Measurements from ENCODE around the gene DMBX1.

The DMBX1 gene

GRCh38 chr1:46519209-46519608 is 29.6 kb downstream of the DMBX1 start:
- no peak for DNase-seq (ENCODE audit: low read depth, low spot score)
- no peak overlapping the region for H3K4me3 ChIP-seq (ENCODE audit: low read length)

DNA sequence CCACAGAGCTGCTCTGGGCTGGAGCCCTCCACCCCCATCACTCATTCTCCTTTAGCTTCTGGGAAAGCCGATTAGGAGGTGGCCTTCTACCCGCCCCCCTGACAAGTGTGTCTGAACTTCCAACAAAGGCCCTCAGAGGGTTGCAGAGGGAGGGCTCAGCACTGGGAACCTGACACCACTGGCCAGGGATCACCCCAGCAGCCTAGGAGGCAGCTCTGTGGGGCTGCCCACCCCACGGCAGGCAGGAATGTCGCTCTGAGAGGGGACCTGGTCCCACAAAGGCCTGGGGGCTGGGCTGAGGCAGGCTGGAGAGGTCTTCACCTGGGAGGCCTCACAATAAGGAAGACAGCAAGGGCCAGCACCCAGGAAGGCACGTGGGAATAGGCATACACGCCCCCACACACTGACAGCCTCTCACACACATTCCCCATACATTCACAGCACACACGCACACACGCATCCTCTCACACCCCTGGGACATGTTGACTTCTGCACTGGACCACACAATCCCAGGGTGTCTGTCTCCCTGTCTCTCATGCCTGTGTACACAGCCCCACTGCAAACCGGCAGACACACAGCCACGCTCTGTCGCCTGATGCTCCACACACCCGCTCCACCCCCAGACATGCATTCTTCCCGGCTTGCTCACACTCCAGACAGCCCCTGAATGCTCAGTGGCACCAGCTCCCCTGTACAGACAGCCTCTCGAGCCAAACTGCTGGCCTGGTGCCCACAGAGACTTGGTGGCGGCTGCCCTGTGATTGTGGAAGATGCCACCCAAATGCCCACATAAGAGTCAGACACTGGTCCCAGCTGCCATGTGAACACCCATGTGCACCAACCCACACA is 30.7 kb downstream of the DMBX1 start:
- H3K4me3 ChIP-seq (ENCODE audit: low read length), result no peak overlapping the region
- DNase-seq (ENCODE audit: low read depth, low spot score), result no peak

DNA sequence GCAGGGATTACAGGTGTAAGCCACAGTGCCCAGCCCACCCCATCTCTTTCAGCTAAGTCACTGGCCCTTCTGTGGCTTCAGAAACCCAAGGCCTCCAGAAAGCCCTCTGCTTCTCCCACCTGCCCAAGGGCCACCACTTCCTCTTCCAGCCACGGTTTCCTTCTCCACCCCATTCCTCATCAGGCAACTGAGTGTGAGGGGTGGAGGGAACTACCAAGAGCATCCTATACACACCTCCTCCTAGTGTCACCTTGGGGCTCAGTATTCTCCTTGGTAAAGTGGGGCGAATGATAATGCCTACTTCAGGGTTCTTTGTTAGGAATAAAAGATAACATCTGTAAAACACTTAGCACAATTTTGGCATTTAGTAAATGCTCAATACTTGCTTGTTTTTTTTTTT is 31.8 kb downstream of the DMBX1 start:
- H3K4me3 ChIP-seq (ENCODE audit: low read length), result no peak overlapping the region
- DNase-seq (ENCODE audit: low read depth, low spot score), result no peak

- DNase-seq (ENCODE audit: low read depth, low spot score), result no peak
- no peak overlapping the region for H3K4me3 ChIP-seq (ENCODE audit: low read length)
Observed at GRCh38 chr1:46522184-46522968, 32.7 kb downstream of the DMBX1 start.

GRCh38 chr1:46522969-46523320 is 33.3 kb downstream of the DMBX1 start:
- no peak for DNase-seq (ENCODE audit: low read depth, low spot score)
- H3K4me3 ChIP-seq (ENCODE audit: low read length), result no peak overlapping the region

DNA sequence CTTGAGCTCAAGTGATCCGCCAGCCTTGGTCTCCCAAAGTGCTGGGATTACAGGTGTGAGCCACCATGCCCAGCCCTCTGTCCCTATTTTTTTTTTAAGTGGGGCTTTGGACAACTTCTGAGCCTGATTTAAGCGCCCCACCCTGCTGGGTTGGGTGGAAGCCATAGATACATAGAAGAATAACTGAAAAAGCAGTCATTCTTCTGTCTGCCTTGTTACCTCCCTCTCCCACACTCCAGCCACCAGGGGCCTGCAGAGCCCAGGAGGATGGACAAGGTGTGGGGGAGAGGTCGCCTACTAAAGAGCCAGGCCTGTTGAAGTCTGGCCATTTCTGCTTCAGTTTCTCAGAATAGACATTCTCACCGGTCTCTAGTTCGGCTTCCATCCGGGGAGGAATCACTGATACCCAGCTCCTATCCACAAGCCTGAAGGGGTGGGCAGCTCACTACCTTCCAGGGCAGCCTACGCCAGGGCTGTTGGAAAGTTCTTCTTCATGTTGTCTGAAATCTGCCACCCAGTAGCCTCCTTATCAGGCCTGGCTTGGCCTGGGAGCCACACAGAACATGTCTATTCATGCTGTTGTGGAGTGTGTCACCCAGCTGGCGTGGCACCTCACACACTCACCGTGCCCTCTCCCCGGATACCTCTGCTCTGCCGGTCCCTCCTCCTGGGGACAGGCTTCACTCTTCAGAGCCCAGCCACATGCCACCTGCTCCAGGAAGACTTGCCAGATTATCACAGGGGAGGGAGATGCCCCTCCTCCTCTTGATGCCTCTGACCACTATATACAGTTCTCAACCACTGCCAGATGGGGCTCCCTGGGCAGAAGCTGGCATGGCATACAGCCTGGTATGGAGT is 34.1 kb downstream of the DMBX1 start:
- DNase-seq (ENCODE audit: low read depth, low spot score), result no peak
- H3K4me3 ChIP-seq (ENCODE audit: low read length), result no peak overlapping the region

DNA sequence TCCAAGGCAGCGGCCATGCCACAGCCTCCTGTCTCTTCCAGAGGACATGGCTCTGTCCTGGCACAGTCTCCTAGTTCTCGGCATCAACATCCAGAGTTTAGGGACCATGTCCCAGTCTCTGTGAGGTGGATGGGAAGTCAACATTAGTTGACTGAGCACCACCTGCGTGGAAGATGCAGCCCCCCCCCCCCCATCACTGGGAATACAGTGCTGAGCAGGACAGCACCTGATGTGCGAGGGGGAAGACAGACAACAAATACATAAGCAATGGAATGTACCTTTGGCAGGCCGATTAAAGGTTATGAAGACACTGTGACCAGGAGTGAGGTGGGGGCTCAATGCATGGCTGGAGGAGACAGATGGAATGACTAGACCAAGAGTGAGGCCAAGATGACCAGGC is 35.2 kb downstream of the DMBX1 start:
- no peak overlapping the region for H3K4me3 ChIP-seq (ENCODE audit: low read length)
- no peak for DNase-seq (ENCODE audit: low read depth, low spot score)

DNA sequence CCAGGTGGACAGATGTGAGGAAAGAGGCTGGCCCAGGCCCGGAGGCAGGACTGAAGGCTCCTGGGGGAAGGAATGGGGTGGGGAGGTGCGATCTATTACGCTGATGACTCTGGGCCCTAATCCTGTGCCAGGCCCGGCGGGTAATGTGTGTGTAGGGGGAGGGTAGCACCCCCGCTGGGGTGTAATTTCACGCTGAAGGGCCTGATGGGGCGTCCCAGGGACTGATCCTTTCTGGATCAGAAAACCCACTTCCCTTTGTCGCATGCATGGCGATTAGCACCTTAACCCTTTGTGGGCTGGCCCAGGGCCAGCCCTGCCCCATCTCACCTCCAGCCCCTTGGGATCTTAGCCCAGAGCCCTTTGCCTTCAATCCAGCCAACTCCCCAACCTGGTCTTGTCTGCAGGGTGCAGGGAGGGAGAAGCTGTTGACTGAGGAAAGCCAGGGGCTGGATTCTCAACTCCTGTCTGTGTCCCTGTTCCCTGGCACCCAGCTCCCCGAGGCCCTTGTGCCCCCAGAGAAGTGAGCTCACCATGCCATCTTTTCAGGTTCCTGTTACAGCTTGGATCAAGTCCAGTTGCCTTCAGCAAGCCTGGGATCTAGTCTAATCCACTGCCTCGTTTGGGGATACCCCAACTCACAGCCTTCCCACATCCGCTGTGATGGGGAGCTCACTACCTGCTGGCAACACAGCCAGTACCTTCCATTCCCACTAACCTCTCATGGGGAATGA is 35.8 kb downstream of the DMBX1 start:
- H3K4me3 ChIP-seq (ENCODE audit: low read length), result no peak overlapping the region
- no peak for DNase-seq (ENCODE audit: low read depth, low spot score)

DNA sequence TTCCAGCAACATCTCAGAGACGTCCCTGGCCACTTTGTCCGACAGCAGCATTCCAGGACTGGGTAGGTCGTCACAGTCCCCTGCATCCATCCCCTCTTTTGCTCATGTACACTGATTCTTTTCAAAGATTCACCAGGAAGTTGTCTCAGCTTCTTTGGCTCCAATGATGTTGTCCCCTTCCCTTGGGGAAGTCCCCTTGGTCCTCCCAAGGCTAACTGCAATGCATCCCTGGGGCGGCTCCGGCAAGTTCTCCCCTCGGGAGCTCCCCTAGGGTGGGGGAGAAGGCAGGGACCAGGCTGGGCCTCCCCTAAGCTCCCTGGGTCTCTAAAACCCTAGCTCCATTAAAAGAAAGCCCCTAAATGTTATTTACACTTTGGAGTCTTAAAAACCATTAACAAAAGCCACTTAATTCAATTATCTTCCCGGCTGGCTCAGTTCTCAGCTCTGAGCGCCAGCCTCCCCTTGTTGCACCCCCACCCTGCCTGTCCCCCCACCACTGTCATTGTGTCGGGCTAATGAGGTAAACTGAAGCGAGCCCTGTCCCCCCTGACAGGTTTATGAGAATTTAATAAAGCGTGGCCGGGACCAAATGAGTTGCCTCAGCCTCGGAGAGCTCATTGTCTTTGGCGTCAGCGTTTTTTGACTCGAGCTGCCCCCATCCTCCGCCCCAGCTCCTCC is 36.5 kb downstream of the DMBX1 start:
- no peak for DNase-seq (ENCODE audit: low read depth, low spot score)
- no peak overlapping the region for H3K4me3 ChIP-seq (ENCODE audit: low read length)

DNA sequence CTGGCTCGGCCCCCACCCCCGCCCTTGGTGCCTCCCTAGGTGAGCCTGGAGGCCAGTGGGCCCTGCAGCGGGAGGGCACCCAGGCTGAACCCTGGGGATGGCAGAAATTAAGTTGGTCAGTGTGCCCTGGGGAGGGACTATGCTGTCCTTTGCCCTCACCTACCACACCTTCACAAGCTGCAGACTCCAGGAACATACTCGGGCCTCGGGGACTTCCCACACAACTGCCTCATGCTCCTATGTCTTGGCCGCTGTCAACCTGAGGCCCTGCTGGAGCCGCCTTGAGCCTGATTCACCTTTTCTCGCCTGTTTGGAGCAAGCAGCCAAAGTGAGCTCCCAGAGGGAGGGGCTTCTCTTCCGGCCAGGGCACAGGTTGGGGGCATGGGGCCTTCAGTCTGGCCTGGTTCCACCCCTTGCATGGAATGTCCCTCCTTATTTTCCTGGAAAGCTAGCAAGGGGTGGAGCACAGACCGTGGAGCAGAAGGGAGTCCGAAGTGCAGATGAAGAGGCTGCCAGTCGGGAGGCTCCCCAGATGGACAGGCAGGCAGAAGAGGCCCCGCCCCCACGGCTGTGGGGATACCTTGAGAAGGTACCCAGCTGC is 37.2 kb downstream of the DMBX1 start:
- DNase-seq (ENCODE audit: low read depth, low spot score), result no peak
- no peak overlapping the region for H3K4me3 ChIP-seq (ENCODE audit: low read length)

- DNase-seq (ENCODE audit: low read depth, low spot score), result no peak
Observed at GRCh38 chr1:46527474-46528296, 38.0 kb downstream of the DMBX1 start.

GRCh38 chr1:46528297-46528955 is 38.8 kb downstream of the DMBX1 start:
- DNase-seq (ENCODE audit: low read depth, low spot score), result no peak
- H3K4me3 ChIP-seq (ENCODE audit: low read length), result no peak overlapping the region

More at GRCh38 chr1:46527474-46528296, 38.0 kb downstream of the DMBX1 start:
- no peak overlapping the region for H3K4me3 ChIP-seq (ENCODE audit: low read length)

DNA sequence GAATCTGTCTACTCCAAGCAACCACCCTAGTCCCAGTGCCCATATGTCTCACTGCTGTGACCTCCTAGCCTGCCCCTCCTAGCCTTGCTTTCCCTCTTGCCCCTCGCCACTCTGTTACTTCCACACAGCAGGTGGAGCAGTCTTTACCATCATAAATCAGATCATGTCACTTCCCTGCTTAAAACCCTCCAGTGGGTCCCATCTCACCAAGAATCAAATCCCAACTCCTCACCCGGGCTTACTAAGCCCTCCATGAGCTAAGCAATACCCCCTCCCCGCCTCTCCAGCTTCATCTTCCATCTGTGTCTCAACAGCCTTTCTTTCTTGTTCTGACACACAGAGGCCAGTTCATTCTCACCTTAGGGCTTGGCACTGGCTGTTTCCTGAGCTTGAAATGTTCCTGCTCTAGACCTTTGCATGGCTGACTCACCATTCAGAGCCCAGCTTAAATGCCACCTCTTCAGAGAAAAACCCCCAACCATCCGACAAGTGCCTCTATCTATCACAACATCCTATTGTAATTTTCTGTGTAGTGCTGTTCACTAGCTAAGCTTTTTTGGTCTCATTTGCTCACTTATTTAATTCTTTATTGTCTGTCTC is 39.5 kb downstream of the DMBX1 start:
- H3K4me3 ChIP-seq (ENCODE audit: low read length), result no peak overlapping the region
- DNase-seq (ENCODE audit: low read depth, low spot score), result no peak

DNA sequence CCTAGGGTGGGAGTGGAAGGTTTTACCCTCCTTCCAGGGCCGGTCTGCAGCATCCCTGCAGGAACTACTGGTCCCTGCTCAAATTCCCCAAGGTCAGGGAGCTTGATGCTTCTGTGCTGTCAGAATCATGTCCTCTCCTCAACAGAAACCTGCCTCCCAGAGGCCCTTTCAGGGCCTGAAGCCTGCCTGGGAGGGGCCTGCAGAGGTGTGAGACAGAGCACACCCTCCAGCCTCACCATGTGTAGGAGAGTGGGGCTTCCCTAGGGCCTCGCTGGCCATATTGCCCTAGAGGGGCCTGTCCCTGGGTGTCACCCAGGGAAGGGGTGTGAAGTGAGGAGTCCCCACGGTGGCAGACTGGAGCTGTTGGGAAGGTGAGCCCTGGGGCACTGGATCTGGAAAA is 40.7 kb downstream of the DMBX1 start:
- H3K4me3 ChIP-seq (ENCODE audit: low read length), result no peak overlapping the region

DNA sequence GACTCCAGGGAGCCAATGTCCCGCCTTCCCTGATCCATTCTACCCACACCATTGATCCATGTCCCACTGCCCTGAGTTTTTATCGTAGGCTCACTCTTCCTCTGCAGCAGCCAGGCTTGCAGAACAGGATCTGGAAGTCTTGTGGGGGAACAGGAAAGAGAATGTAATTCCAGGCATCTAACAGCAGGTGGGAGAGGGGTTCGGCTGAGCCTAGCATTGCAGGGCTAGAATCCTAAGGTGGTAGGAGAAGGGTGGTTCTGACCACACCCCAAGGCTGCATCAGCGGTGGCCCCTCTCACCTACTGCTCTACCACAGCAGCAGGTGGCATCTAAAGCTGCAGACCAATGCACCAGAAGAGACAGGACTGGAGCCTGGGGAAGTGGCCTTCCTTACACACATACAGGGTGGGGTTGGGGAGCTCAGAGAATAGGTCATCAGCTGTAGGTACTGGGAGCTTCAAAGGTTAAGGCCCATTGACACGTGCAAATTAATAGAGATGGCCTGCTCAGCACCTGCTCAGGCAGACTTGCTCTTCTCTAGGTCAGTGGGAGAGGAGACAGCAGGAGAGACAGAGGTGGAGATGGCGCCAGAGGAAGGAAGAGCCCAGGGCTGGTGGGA is 41.3 kb downstream of the DMBX1 start:
- no peak for DNase-seq (ENCODE audit: low read depth, low spot score)

More for the DNA sequence above, 40.7 kb downstream of the DMBX1 start:
- no peak for DNase-seq (ENCODE audit: low read depth, low spot score)

GRCh38 chr1:46532095-46532494 is 42.5 kb downstream of the DMBX1 start:
- DNase-seq (ENCODE audit: low read depth, low spot score), result no peak
- no peak overlapping the region for H3K4me3 ChIP-seq (ENCODE audit: low read length)

More for the DNA sequence above, 41.3 kb downstream of the DMBX1 start:
- H3K4me3 ChIP-seq (ENCODE audit: low read length), result no peak overlapping the region

All from Jurkat, Clone E6-1 (cell line).